GM18951 (cell line): ENCODE data around the gene WWC2.

Source experiments
- POLR2A ChIP-seq: IDR thresholded peaks from 4 replicates; pipeline ENCODE4 v1.6.1; 2011; ENCODE audit warnings: mild to moderate bottlenecking; ENCODE audit not compliant: insufficient read length, insufficient read depth; ENCODE audit errors: extremely low read depth
- in situ Hi-C: fragments of 300-500 bp; cut with MboI; formaldehyde crosslinking; loops from one replicate; pipeline ENCODE4 v1.12.0; 2022; ENCODE audit warnings: low sequenced_read_pairs, mixed read lengths, inconsistent platforms; ENCODE audit not compliant: unreplicated experiment

The WWC2 gene

DNA sequence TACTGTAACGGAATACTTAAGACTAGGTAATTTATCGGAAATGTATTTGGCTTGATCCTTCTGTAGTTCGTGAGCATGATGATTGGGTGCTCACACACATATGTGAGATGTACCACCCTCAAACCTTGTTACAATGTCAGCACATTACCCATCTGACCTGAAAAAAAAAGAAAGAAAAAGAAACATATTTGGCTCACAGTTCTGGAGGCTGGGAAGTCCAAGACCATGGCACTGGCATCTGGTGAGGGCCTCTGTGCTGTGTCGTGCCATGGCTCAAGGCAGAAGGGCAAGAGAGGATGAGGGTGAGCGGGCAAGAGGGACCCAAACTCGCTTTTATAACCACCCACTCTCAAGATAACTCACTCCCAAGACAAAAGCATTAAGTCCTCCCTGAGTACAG, 230.2 kb downstream of the WWC2 start:
- no peak for TF ChIP-seq POLR2A
- in situ Hi-C loops = no loop called here

DNA sequence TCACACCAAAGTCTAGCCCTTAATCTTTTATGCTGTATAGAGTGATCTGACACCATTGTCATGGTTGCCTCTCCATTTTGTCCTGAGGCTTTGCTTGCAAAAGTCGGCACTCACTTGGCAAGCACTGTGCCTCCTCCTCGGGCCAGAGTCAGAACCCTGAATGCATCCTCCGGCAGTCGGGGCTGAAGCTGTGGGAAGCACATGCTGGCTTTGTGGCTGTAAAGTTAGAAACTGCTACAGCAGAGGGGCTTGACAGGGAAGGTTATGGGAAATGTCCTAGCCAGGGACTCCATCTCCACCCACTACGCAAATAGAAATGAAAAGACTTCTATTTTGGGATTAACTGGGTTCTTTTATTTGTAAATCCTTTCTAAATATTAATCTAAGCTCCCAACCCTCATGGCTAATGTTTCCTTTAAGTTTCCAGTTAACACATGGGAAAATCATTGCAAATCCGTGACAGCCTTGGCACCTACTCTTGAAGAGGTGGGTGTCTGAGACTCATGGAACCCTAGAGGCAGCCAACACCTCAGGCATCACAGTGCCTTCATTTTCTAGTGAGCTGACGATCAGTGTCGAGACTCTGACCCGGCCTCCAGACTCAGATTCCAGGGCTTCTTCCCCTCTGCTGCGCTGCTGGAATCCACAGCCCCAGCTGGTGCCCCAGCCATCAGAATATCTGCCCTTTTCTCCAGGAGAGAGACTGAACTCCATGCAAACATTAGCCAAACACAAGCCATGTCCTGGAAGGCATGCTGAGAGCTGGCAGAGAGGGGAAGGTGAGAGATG, 231.1 kb downstream of the WWC2 start:
- in situ Hi-C loops = no loop called here
- TF ChIP-seq POLR2A = no peak

DNA sequence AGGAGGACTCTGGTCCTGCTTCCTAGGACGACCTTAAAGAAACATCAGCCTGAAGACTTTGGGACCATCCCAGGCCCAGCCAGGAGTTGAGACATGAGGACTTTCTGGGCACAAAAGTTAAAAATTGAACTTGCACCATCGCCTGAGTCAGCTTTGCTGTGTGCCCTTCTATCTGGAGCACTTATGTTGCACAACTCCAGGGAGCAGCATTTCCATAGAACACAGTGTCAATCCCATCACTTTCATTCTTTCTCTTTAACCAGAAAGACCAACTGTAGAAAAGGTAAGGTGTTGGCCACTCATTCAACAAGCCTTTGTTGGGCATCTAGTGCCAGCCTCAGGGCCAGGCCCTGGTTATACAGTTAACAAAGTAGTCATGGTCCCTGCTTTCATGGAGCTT, 231.8 kb downstream of the WWC2 start:
- no peak for TF ChIP-seq POLR2A
- in situ Hi-C loops = no loop called here

DNA sequence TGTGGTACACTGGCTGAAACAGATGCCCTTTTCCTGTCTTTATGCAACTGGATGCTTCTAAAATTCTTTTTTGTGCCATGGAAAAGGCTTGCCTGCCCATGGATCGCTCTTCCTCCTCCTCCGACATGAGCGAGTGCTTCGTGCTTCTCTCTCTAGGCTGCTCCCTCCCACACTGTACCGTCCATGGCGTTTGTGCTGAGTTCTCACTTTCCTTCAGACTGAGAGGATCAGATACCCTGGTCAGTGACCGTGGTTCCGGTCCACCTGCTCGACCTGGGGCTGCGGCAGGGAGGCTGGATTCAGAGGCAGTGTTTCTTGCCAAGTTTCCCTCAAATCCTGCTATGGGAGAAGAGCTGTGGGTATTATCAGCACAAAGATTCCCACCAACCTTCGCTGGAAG, 233.4 kb downstream of the WWC2 start:
- in situ Hi-C loops = no loop called here
- TF ChIP-seq POLR2A = no peak

DNA sequence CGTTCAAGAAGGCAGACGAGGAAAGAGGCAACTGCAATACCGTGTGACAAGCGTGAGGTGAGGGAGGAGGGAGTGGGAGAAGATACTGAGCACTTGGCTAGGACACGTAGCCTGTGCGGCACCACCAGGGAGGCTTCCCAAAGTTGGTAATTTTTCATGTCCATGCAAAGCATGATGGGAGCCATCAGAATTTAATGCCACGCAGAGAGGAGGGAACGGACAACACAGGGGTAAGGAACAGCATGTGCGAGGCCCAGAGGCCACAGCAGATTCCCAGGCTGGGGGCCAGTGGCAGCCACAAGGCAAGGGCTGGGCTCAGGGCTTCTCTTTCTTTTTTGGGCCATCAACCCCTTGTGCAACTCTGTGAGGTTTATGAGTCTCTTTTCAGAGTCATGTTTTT, 234.1 kb downstream of the WWC2 start:
- in situ Hi-C loops = no loop called here
- TF ChIP-seq POLR2A = no peak

DNA sequence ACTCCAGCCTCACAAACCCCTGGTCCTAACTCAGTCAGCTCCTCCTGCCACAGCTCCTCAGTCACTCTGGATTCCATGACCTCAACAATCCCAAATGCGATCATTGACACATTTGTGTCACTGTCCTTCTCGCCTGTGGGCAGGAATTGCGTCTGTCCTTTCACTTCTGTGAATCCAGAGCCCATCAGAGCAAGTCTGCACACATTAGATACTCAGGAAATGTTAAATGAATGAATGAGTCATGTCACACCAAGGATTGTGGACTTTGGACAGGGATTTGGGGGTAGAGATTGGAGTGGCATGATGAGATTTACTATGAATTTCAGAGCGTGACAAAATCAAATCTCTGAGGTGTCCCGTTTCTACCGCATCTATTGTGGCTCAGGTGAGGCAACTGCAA, 234.9 kb downstream of the WWC2 start:
- in situ Hi-C loops = no loop called here
- TF ChIP-seq POLR2A = no peak

DNA sequence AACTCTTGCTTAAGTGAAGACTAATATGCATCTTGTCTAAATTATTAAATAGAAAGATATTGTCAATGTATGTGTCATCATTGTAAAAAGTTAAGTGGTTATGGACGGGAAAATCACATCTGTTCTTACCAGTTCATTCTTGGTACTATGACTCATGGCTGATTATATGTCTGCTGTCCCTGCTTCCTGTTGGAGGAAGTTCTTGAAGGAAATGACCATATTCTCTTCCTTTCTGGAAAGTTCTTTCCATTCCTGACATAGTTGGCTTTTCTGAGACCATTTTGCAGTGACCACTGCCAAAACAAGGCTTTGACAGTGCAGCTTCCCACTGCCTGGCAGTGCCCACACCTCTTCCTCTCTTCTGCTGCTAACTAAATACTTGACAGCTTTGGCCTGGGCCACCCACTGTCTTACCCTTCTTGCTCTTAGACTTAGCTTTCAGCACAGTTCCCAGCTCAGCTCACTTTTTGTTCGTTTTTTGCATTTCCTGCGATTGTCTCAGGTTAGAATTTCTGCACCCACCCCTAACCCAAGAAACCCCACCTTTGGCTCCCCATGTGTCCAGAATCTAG, 236.4 kb downstream of the WWC2 start:
- in situ Hi-C loops = no loop called here

DNA sequence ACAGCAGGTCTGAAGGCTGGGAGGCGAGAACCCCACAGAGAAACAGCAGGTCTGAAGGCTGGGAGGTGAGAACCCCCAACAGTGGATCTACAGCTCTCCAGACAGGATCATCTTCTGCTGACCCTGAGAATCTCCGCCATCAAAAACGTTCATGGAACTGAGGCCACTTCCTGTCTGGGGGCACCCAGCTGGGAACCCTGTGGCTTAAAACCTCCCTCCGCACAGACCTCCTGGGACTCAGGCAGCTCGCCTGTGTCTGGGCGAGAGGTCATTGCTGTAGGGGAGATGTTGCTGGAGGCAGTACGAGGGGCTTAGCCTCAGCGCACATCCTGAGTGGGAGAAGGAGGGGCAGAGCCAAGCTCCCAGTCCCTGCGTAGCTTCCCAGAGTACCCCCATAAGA, 238.3 kb downstream of the WWC2 start:
- TF ChIP-seq POLR2A = no peak
- in situ Hi-C loops = no loop called here

More for the DNA sequence above, 236.4 kb downstream of the WWC2 start:
- no peak for TF ChIP-seq POLR2A

DNA sequence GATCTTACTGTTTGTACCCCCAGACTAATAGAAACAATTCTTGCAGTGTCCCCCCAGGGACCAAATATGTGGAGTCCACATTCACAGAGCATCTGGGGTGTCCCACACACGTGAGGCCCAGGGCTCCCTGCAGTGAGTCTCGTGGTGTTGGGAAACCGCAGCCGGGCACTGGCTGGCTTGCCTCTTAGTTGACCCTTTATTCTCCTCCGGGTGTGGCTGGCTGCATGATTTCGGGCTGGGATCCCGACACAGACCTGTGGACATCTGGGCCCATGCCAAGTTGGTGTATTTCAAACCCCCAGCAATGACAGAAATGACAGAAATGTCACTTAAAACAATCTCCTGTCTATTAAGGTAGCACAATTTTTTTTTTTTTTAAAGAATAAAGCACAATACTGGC, 238.8 kb downstream of the WWC2 start:
- no peak for TF ChIP-seq POLR2A
- in situ Hi-C loops = no loop called here

DNA sequence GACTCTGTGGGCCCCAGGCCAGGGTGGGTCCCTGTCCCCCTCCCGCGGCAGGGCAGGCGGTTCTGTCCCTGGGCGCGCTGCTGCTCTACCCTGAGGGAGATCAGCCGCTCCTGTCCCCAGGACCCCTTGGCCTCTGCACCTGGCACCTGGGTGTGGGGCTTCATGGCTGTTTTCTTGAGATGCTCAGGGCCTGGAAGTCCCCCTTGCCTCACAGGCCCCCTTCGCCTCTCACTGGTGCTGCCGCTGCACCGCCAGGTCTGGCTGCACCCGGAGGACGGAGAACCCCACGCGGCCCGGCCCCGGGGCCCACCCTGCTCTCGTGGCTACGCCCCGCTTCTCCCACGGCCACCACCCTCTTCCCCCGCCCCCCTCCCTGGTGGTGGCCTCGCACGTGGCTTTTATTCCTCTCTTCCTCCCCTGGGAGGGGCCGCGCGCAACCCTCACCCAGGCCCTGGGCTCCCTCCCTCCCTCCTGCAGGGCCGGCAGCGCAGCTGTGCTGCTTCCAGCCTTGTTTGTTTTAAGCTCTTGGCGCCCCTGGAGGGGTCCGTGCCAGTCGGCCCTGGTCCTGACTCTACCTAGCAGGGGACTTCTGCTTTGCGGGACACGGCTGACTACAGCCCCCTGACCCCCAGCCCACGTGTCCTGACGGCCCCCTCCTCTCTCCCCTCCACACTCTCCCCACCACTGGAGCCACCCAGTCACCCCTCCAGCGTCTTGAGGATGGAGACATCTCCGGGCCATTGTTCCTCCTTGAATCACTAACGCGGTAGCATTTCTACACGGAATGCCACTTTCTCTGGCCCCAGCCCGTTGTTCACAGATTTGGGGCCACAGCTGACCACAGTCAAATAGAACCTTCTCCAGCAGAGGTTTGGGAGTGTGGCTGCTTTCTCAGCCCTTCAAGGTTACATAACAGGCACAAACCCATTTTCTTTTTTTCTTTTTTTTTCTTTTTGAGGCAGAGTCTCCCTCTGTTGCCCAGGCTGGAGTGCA, 243.8 kb downstream of the WWC2 start:
- in situ Hi-C loops = no loop called here
- no peak for TF ChIP-seq POLR2A

DNA sequence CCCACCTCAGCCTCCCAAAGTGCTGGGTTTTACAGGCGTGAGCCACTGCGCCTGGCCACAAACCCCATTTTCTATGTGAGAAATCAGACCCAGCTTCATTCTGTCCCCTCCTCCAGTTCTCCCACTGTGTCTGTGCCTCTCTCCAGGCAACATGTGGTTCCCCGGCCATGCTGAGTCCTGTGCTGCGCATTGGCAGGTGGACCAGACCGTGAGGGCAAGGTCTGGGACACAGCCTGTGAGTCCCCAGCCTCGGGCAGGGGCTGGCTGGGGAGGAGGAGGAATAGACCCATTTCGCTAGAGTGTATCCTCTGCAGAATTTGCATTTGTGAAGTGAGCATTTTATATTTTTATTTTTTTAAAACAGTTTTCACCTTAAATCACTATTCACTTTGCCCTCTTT, 244.7 kb downstream of the WWC2 start:
- no peak for TF ChIP-seq POLR2A
- in situ Hi-C loops = no loop called here

DNA sequence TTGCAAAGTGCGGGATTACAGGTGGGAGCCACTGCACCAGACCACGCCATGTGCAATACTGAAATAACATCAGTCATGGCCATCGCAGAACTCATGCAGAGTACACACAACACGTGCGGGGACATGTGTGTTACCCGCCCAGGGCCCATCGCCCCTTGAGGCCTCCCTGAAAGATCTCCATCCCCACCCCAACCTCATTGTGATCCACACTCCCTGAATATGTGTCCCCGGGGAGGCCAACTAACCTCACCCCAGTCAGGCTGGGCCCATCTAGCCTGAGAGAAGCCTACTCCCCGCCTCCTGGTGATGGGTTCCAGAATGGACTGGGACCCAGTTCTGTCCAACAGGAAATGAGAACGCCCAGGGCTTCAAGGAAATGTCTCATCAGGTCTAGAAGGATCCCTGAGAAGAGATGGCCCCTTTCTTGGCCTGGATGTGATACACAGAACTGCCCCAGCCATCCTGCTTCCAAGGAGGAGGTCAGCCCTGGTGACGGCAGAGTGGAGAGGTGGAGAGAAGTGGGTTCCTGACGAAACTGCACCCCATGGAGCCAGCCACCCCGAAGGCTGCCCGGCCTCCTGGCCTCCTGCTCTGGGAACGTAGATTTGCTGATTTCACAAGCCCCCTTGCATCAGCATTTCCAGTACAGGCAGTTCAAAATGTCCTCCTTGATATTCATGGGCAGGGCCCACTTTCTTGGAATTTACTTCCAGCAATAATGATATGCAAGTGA, 245.6 kb downstream of the WWC2 start:
- in situ Hi-C loops = no loop called here
- TF ChIP-seq POLR2A = no peak

DNA sequence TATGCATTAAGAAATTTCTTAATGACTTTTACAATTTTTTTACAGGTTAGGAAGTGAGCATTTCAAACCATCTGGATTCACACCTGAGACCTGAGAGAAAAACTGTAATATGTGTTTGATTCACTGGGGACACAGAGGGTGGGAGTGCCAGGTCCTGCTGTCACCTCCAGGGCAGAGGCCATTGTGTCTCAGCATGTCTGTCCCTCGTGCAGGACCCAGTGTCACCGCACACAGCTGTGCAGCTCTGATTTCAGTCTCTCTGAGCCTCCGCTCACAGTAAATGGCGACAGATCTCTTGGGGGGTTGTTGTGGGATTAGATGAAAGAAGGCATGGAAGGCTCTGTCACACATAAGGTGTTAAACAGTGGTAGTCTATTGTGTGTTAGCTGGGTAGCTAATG, 246.2 kb downstream of the WWC2 start:
- in situ Hi-C loops = no loop called here
- TF ChIP-seq POLR2A = no peak
